ENCODE data around the gene NDE1. TPM values are rescaled to one million over a fixed set of nuclear protein-coding genes. Genes with fewer than 3 reads are reported as not detected.

The NDE1 gene
- total RNA-seq, 4 donors from 2014 or later: 46.1 to 94.9 (median 70.1) TPM

- Histone ChIP-seq H3K9me3 (no peaks in the 10 kb centered on the region), H3K4me1 (peaks cover 0 to 35% (median 23%) of the 10 kb centered on the region in 4 donors), H3K27me3 (no peaks in the 10 kb centered on the region), H3K4me3 (no peak overlapping the region), H3K27ac (replicated peaks in 1 of 4) (peak overlapping the region; percentile 58 to 80 (median 76)), H3K36me3 (peaks cover 17 to 85% (median 67%) of the 10 kb centered on the region in 4 donors)
- TF ChIP-seq POLR2A (IDR thresholded peaks at IDR 0.05; ENCODE audit: low read depth) (no peak), EP300 (IDR thresholded peaks at IDR 0.05) (no peak), POLR2AphosphoS5 (IDR thresholded peaks at IDR 0.05) (peak in 1 of 2 donors; percentile 73)
- no peak for DNase-seq (ENCODE audit: extremely low spot score)
- 43% methylated on average over 8 of the region's 8 CpGs for WGBS
- intact Hi-C loops (cut with DNase I): no loop called here
These were observed 55.1 kb downstream of the NDE1 start for GRCh38 chr16:15705064-15705565.

DNA sequence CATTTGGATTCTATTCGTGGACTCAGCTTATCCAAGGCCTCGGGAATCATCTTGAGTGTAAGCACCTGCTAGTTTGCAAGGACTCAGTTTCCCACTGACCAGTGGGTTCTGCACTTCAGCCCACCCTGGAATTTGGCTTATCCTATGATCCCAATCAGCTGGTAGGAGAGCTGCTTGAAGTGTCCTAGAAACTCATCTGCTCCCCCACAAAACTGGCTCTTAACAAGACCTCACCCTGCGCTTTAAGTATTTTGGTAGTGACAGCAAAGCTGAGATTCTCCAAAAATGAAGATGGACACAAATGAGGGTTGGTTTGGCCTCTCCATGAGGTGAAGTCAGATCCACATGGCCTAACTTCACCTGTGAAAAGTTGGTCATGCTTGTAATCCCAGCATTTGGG, 57.3 kb downstream of the NDE1 start:
- Histone ChIP-seq H3K36me3 (peaks cover 27 to 94% (median 66%) of the 10 kb centered on the region in 4 donors), H3K4me1 (peaks cover 0 to 41% (median 30%) of the 10 kb centered on the region in 4 donors), H3K27me3 (no peaks in the 10 kb centered on the region), H3K27ac (replicated peaks in 1 of 4) (peak overlapping the region; percentile 48 to 80 (median 76)), H3K9me3 (no peaks in the 10 kb centered on the region), H3K4me3 (no peak overlapping the region)
- intact Hi-C loops (cut with DNase I): no loop called here
- TF ChIP-seq, protein P1, sequence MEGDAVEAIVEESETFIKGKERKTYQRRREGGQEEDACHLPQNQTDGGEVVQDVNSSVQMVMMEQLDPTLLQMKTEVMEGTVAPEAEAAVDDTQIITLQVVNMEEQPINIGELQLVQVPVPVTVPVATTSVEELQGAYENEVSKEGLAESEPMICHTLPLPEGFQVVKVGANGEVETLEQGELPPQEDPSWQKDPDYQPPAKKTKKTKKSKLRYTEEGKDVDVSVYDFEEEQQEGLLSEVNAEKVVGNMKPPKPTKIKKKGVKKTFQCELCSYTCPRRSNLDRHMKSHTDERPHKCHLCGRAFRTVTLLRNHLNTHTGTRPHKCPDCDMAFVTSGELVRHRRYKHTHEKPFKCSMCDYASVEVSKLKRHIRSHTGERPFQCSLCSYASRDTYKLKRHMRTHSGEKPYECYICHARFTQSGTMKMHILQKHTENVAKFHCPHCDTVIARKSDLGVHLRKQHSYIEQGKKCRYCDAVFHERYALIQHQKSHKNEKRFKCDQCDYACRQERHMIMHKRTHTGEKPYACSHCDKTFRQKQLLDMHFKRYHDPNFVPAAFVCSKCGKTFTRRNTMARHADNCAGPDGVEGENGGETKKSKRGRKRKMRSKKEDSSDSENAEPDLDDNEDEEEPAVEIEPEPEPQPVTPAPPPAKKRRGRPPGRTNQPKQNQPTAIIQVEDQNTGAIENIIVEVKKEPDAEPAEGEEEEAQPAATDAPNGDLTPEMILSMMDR (IDR thresholded peaks at IDR 0.05): no peak
- TF ChIP-seq POLR2A (IDR thresholded peaks at IDR 0.05; ENCODE audit: low read depth): no peak
- TF ChIP-seq EP300 (IDR thresholded peaks at IDR 0.05): no peak
- peak in 1 of 2 donors; percentile 49 for TF ChIP-seq POLR2AphosphoS5 (IDR thresholded peaks at IDR 0.05)
- WGBS: 75% methylated on average over 3 of the region's 3 CpGs
- no peak for DNase-seq (ENCODE audit: extremely low spot score)

DNA sequence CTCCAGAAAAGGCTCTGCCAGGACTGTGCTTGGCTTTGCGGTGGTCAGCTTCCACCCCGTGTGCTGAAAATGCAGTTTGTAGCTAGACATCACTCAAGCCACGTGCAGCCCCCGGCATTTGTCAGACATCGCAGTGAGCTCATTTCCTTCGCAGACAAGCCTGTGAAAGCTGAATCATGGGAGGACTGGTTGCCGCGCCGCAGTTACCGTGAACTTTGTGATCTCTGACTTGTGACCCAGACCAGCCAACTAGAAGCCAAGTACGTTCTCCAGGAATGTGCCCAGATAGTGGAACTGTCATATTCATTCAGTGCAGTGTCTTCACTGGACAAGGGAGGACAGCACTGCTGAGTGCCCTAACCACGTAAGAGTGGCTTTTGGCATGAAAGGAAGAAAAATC, 58.1 kb downstream of the NDE1 start:
- no peaks in the 10 kb centered on the region for H3K27me3 ChIP-seq
- intact Hi-C loops (cut with DNase I): no loop called here
- no peaks in the 10 kb centered on the region for H3K9me3 ChIP-seq
- 71% methylated on average over 11 of the region's 12 CpGs for WGBS
- TF ChIP-seq POLR2AphosphoS5 (IDR thresholded peaks at IDR 0.05): peak in 1 of 2 donors; percentile 81
- TF ChIP-seq EP300 (IDR thresholded peaks at IDR 0.05): no peak
- H3K4me1 ChIP-seq: peaks cover 0 to 45% (median 32%) of the 10 kb centered on the region in 4 donors
- no peak overlapping the region for H3K4me3 ChIP-seq
- peak overlapping the region; percentile 48 to 80 (median 76) for H3K27ac ChIP-seq (replicated peaks in 1 of 4)
- DNase-seq (ENCODE audit: extremely low spot score): no peak
- peaks cover 33 to 97% (median 64%) of the 10 kb centered on the region in 4 donors for H3K36me3 ChIP-seq

DNA sequence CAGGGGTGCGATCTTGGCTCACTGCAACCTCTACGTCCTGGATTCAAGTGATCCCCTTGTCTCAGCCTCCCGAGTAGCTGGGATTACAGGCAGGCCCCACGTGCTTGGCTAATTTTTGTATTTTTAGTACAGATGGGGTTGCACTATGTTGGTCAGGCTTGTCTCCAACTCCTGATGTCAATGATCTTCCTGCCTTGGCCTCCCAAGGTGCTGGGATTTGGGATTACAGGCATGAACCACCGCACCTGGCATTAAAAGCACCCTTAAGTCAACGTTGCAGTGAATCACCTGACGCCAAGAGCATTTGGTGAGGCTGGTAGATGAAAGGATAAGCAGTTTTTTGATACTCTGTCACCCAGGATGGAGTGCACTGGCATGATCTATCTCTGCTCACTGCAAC, 59.0 kb downstream of the NDE1 start:
- Histone ChIP-seq H3K27me3 (no peaks in the 10 kb centered on the region), H3K36me3 (peaks cover 32 to 98% (median 68%) of the 10 kb centered on the region in 4 donors), H3K4me1 (peaks cover 0 to 50% (median 32%) of the 10 kb centered on the region in 4 donors), H3K4me3 (no peak overlapping the region), H3K27ac (replicated peaks in 1 of 4) (peak overlapping the region; percentile 48 to 76 (median 63)), H3K9me3 (no peaks in the 10 kb centered on the region)
- no peak for DNase-seq (ENCODE audit: extremely low spot score)
- TF ChIP-seq, protein P1 (IDR thresholded peaks at IDR 0.05): no peak
- TF ChIP-seq POLR2AphosphoS5 (IDR thresholded peaks at IDR 0.05): peak in 1 of 2 donors; percentile 63
- TF ChIP-seq EP300 (IDR thresholded peaks at IDR 0.05): no peak
- no peak for TF ChIP-seq POLR2A (IDR thresholded peaks at IDR 0.05; ENCODE audit: low read depth)
- 57% methylated on average over 7 of the region's 7 CpGs for WGBS
- intact Hi-C loops (cut with DNase I): no loop called here

DNA sequence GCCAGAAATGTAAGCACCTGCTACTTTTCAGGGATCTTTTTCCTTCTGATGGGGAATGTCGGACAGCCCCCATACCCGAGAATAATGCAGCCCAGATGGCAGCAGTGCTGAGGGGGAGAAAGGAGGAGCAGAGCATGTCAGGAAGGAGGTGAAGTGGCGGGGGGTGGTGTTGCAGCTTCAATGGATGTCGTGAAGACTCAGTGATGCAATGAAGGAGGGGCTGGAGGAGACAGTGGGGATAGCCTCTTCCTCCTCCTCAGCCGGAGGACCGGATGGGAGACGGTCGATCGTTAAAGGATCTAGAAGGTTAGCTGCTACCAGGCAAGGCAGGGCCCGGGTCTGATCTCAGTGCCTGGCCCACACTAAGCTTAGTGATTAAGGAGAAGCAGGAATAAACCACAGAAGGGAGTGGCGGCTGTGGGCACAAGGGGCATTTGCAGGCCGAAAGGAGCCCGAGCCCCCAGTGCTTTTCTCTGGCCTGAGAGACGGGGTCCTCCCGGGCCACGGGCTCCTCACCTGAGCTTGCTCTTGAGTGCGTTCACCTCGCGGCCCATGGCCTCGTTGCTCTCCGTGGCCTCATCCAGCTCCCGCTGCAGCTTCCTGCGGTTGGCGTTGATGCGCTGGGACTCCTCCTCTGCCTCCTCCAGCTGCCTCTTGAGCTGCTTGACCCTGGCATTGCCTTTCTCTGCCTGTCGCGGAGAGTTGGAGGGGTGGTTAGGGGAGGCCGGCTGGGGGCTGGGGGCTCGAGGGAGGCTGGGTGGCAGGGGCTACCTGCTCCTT, 64.5 kb downstream of the NDE1 start:
- Histone ChIP-seq H3K36me3 (peaks cover 48 to 100% (median 91%) of the 10 kb centered on the region in 4 donors), H3K27ac (replicated peaks in 1 of 4) (peak overlapping the region; percentile 25 to 68 (median 38)), H3K9me3 (no peaks in the 10 kb centered on the region), H3K4me3 (no peak overlapping the region), H3K27me3 (no peaks in the 10 kb centered on the region), H3K4me1 (peaks cover 0 to 54% (median 37%) of the 10 kb centered on the region in 4 donors)
- 66% methylated on average over 11 of the region's 29 CpGs for WGBS
- DNase-seq (ENCODE audit: extremely low spot score): no peak
- intact Hi-C loops (cut with DNase I): no loop called here
- TF ChIP-seq POLR2AphosphoS5 (IDR thresholded peaks at IDR 0.05): peak; percentile 13 to 67
- TF ChIP-seq, protein P1 (IDR thresholded peaks at IDR 0.05): no peak

Measured in esophagus muscularis mucosa (tissue), 4 donors.